HEK293 (cell line): ENCODE results near the gene TMC6.

Experiments used
- AEBP2 ChIP-seq: fragments of 450-650 bp; formaldehyde crosslinking; IDR thresholded peaks from 2 replicates; pipeline ENCODE4 v1.5.1; 2016; ENCODE audit warnings: missing biosample characterization, missing genetic modification characterization, borderline replicate concordance
- GLI4 ChIP-seq: fragments of 450-650 bp; formaldehyde crosslinking; IDR thresholded peaks from 2 replicates; pipeline ENCODE4 v1.5.1; 2016; ENCODE audit warnings: missing biosample characterization, missing genetic modification characterization
- GLIS1 ChIP-seq: fragments of 450-650 bp; formaldehyde crosslinking; IDR thresholded peaks from 2 replicates; pipeline ENCODE4 v1.5.1; 2016; ENCODE audit warnings: missing biosample characterization, missing genetic modification characterization
- GLIS2 ChIP-seq: fragments of 450-650 bp; formaldehyde crosslinking; IDR thresholded peaks from 2 replicates; pipeline ENCODE4 v1.5.1; 2016; ENCODE audit warnings: missing biosample characterization, missing genetic modification characterization
- HIC1 ChIP-seq: fragments of 450-650 bp; formaldehyde crosslinking; IDR thresholded peaks from 2 replicates; pipeline ENCODE4 v1.5.1; 2016; ENCODE audit warnings: missing biosample characterization, missing genetic modification characterization
- KLF16 ChIP-seq: fragments of 450-650 bp; formaldehyde crosslinking; IDR thresholded peaks from 2 replicates; pipeline ENCODE4 v1.5.1; 2017; ENCODE audit warnings: missing biosample characterization, missing genetic modification characterization
- KLF9 ChIP-seq: fragments of 450-650 bp; formaldehyde crosslinking; IDR thresholded peaks from 2 replicates; pipeline ENCODE4 v1.5.1; 2016; ENCODE audit warnings: missing biosample characterization, missing genetic modification characterization, low read depth
- PRDM1 ChIP-seq: fragments of 450-650 bp; formaldehyde crosslinking; IDR thresholded peaks from 2 replicates; pipeline ENCODE4; 2016; ENCODE audit warnings: missing biosample characterization, missing genetic modification characterization
- PRDM4 ChIP-seq: fragments of 450-650 bp; formaldehyde crosslinking; IDR thresholded peaks from 2 replicates; pipeline ENCODE4 v1.5.1; 2017; ENCODE audit warnings: missing biosample characterization, missing genetic modification characterization
- SP2 ChIP-seq: fragments of 450-650 bp; formaldehyde crosslinking; IDR thresholded peaks from 2 replicates; pipeline ENCODE4 v1.5.1; 2016; ENCODE audit warnings: missing biosample characterization, missing genetic modification characterization
- ZBTB20 ChIP-seq: fragments of 450-650 bp; formaldehyde crosslinking; IDR thresholded peaks from 2 replicates; pipeline ENCODE4 v1.5.1; 2016; ENCODE audit warnings: missing biosample characterization, missing genetic modification characterization
- ZBTB48 ChIP-seq: fragments of 450-650 bp; formaldehyde crosslinking; IDR thresholded peaks from 2 replicates; pipeline ENCODE4 v1.5.1; 2016; ENCODE audit warnings: missing biosample characterization, missing genetic modification characterization
- ZBTB49 ChIP-seq: fragments of 450-650 bp; formaldehyde crosslinking; IDR thresholded peaks from 2 replicates; pipeline ENCODE4 v1.5.1; 2016; ENCODE audit warnings: missing biosample characterization, missing genetic modification characterization, low read depth
- ZFHX2 ChIP-seq: fragments of 450-650 bp; formaldehyde crosslinking; conservative IDR thresholded peaks from 2 replicates; pipeline ENCODE4 v1.5.1; 2016; ENCODE audit warnings: missing biosample characterization, missing genetic modification characterization
- ZNF140 ChIP-seq: fragments of 450-650 bp; formaldehyde crosslinking; IDR thresholded peaks from 2 replicates; pipeline ENCODE4 v1.5.1; 2016; ENCODE audit warnings: missing biosample characterization, missing genetic modification characterization
- ZNF155 ChIP-seq: fragments of 450-650 bp; formaldehyde crosslinking; IDR thresholded peaks from 2 replicates; pipeline ENCODE4 v1.5.1; 2016; ENCODE audit warnings: missing biosample characterization, missing genetic modification characterization
- ZNF174 ChIP-seq: fragments of 450-650 bp; formaldehyde crosslinking; IDR thresholded peaks from 2 replicates; pipeline ENCODE4 v1.5.0; 2017; ENCODE audit warnings: missing biosample characterization, mild to moderate bottlenecking, missing genetic modification characterization
- ZNF175 ChIP-seq: fragments of 450-650 bp; formaldehyde crosslinking; IDR thresholded peaks from 2 replicates; pipeline ENCODE4 v1.5.1; 2016; ENCODE audit warnings: missing biosample characterization, missing genetic modification characterization
- ZNF214 ChIP-seq: fragments of 450-650 bp; formaldehyde crosslinking; IDR thresholded peaks from 2 replicates; pipeline ENCODE4 v1.5.1; 2017; ENCODE audit warnings: missing biosample characterization, mild to moderate bottlenecking, missing genetic modification characterization, borderline replicate concordance
- ZNF239 ChIP-seq: fragments of 450-650 bp; formaldehyde crosslinking; IDR thresholded peaks from 2 replicates; pipeline ENCODE4 v1.5.1; 2016; ENCODE audit warnings: missing biosample characterization, missing genetic modification characterization
- ZNF510 ChIP-seq: fragments of 450-650 bp; formaldehyde crosslinking; IDR thresholded peaks from 2 replicates; pipeline ENCODE4 v1.5.1; 2018; ENCODE audit warnings: mild to moderate bottlenecking, missing genetic modification characterization, missing biosample characterization; ENCODE audit not compliant: insufficient replicate concordance
- ZNF561 ChIP-seq: fragments of 450-650 bp; IDR thresholded peaks from 2 replicates; pipeline ENCODE4 v1.5.1; 2018; ENCODE audit warnings: missing biosample characterization, missing genetic modification characterization, borderline replicate concordance
- ZNF580 ChIP-seq: fragments of 450-650 bp; formaldehyde crosslinking; IDR thresholded peaks from 2 replicates; pipeline ENCODE4 v1.5.1; 2016; ENCODE audit warnings: missing biosample characterization, missing genetic modification characterization
- ZNF639 ChIP-seq: fragments of 450-650 bp; formaldehyde crosslinking; IDR thresholded peaks from 2 replicates; pipeline ENCODE4 v1.5.1; 2016; ENCODE audit warnings: missing biosample characterization, missing genetic modification characterization
- ZNF701 ChIP-seq: fragments of 450-650 bp; formaldehyde crosslinking; IDR thresholded peaks from 2 replicates; pipeline ENCODE4 v1.5.1; 2016; ENCODE audit warnings: missing biosample characterization, missing genetic modification characterization
- ZNF747 ChIP-seq: fragments of 450-650 bp; formaldehyde crosslinking; IDR thresholded peaks from 2 replicates; pipeline ENCODE4 v1.5.1; 2016; ENCODE audit warnings: missing biosample characterization, missing genetic modification characterization
- ZNF830 ChIP-seq: fragments of 450-650 bp; IDR thresholded peaks from 2 replicates; pipeline ENCODE4 v1.5.0; 2018; ENCODE audit warnings: missing biosample characterization, missing genetic modification characterization, low read depth, mild to moderate bottlenecking, moderate library complexity
- ZSCAN5A ChIP-seq: fragments of 450-650 bp; formaldehyde crosslinking; IDR thresholded peaks from 2 replicates; pipeline ENCODE4 v1.5.1; 2016; ENCODE audit warnings: missing biosample characterization, missing genetic modification characterization

TMC6 gene

GRCh38 chr17:78168242-78168902 lies 39.8 kb upstream of the TMC6 start, which contains the start of gene SYNGR2 (continued):
- no peak for TF ChIP-seq ZNF747 (tag by site-specific recombination)
- peak; percentile 80; the same call in 1 of the 2 replicates for TF ChIP-seq ZNF561 (tag by site-specific recombination)
- TF ChIP-seq ZNF830 (tag by site-specific recombination) = no peak
- TF ChIP-seq KLF9 (tag by site-specific recombination) = peak; percentile 48; the same call in 1 of the 2 replicates
- no peak for TF ChIP-seq GLIS1 (tag by site-specific recombination)
- TF ChIP-seq ZNF701 = no peak
- no peak for TF ChIP-seq ZNF580
- TF ChIP-seq KLF16 = no peak
- no peak for TF ChIP-seq ZNF174 (tag by site-specific recombination)
- 0 out of 2 replicates have a peak, but pooled peaks have one; percentile 66 for TF ChIP-seq GLI4
- TF ChIP-seq ZFHX2 (tag by site-specific recombination) = peak; percentile 30
- no peak for TF ChIP-seq PRDM1 (tag by site-specific recombination)
- peak; percentile 74; the same call in 1 of the 2 replicates for TF ChIP-seq GLIS2
- TF ChIP-seq ZSCAN5A (tag by site-specific recombination) = no peak
- no peak for TF ChIP-seq AEBP2
- no peak; the same call in 1 of the 2 replicates for TF ChIP-seq HIC1
- TF ChIP-seq ZBTB49 (tag by site-specific recombination) = no peak
- TF ChIP-seq ZNF155 (tag by site-specific recombination) = no peak
- no peak for TF ChIP-seq ZNF214 (tag by site-specific recombination)
- TF ChIP-seq SP2 (tag by site-specific recombination) = peak; percentile 16
- no peak for TF ChIP-seq ZNF510 (tag by site-specific recombination)
- no peak for TF ChIP-seq ZNF140 (tag by site-specific recombination)
- no peak for TF ChIP-seq ZNF175 (tag by site-specific recombination)
- TF ChIP-seq ZNF239 (tag by site-specific recombination) = no peak
- no peak for TF ChIP-seq PRDM4 (tag by site-specific recombination)
- 0 out of 2 replicates have a peak, but pooled peaks have one; percentile 22 for TF ChIP-seq ZNF639 (tag by site-specific recombination)
- TF ChIP-seq ZBTB20 (tag by site-specific recombination) = 0 out of 2 replicates have a peak, but pooled peaks have one; percentile 6
- TF ChIP-seq ZBTB48 (tag by site-specific recombination) = peak; percentile 99
